ENCODE data around the gene SLC26A9.

Gene SLC26A9

GRCh38 chr1:205951746-205952145, 8.5 kb upstream of the SLC26A9 start:
- TF ChIP-seq CTCF (IDR thresholded peaks at IDR 0.05; ENCODE audit: low read depth, low read length, poor library complexity, severe bottlenecking), result no peak
- no peak for TF ChIP-seq EZH2phosphoT487 (IDR thresholded peaks at IDR 0.05; ENCODE audit: borderline replicate concordance, low read length)
- Histone ChIP-seq H3K27ac (ENCODE audit: low read depth, low read length) (no peak overlapping the region), H3K4me3 (ENCODE audit: low read length) (no peak overlapping the region), H4K20me1 (ENCODE audit: control insufficient read depth, insufficient read depth, low read depth, low read length) (no peaks in the 10 kb centered on the region), H3F3A (ENCODE audit: control insufficient read depth, insufficient read depth) (no peaks in the 10 kb centered on the region), H3K79me2 (ENCODE audit: control insufficient read depth, low read length) (no peaks in the 10 kb centered on the region), H3K9me3 (ENCODE audit: control insufficient read depth, insufficient read depth, low read length) (no peaks in the 10 kb centered on the region), H3K4me2 (ENCODE audit: low read length) (no peak overlapping the region), H3K9me2 (replicated peaks; ENCODE audit: control insufficient read depth, low read length) (no peaks in the 10 kb centered on the region), H3K4me1 (ENCODE audit: control insufficient read depth, low read length) (no peaks in the 10 kb centered on the region), H3K36me3 (ENCODE audit: control insufficient read depth, low read length) (no peaks in the 10 kb centered on the region), H3K27me3 (ENCODE audit: control insufficient read depth, low read length) (peaks cover 16% of the 10 kb centered on the region)

GRCh38 chr1:205950826-205951549, 7.7 kb upstream of the SLC26A9 start:
- Histone ChIP-seq H3K4me3 (ENCODE audit: low read length) (no peak overlapping the region), H3K27ac (ENCODE audit: low read depth, low read length) (no peak overlapping the region), H3K36me3 (ENCODE audit: control insufficient read depth, low read length) (no peaks in the 10 kb centered on the region), H3K9me2 (replicated peaks; ENCODE audit: control insufficient read depth, low read length) (no peaks in the 10 kb centered on the region), H3K79me2 (ENCODE audit: control insufficient read depth, low read length) (no peaks in the 10 kb centered on the region), H3K9me3 (ENCODE audit: control insufficient read depth, insufficient read depth, low read length) (no peaks in the 10 kb centered on the region), H3F3A (ENCODE audit: control insufficient read depth, insufficient read depth) (no peaks in the 10 kb centered on the region), H4K20me1 (ENCODE audit: control insufficient read depth, insufficient read depth, low read depth, low read length) (no peaks in the 10 kb centered on the region), H3K4me2 (ENCODE audit: low read length) (no peak overlapping the region), H3K27me3 (ENCODE audit: control insufficient read depth, low read length) (peaks cover 15% of the 10 kb centered on the region), H3K4me1 (ENCODE audit: control insufficient read depth, low read length) (no peaks in the 10 kb centered on the region)
- TF ChIP-seq EZH2phosphoT487 (IDR thresholded peaks at IDR 0.05; ENCODE audit: borderline replicate concordance, low read length) (no peak), CTCF (IDR thresholded peaks at IDR 0.05; ENCODE audit: low read depth, low read length, poor library complexity, severe bottlenecking) (no peak)

- no peak overlapping the region for H3K4me3 ChIP-seq (ENCODE audit: low read length)
- no peak overlapping the region for H3K27ac ChIP-seq (ENCODE audit: low read depth, low read length)
- TF ChIP-seq CTCF (IDR thresholded peaks at IDR 0.05; ENCODE audit: low read depth, low read length, poor library complexity, severe bottlenecking) (no peak), EZH2phosphoT487 (IDR thresholded peaks at IDR 0.05; ENCODE audit: borderline replicate concordance, low read length) (no peak)
- no peaks in the 10 kb centered on the region for H3K79me2 ChIP-seq (ENCODE audit: control insufficient read depth, low read length)
- no peaks in the 10 kb centered on the region for H3K9me3 ChIP-seq (ENCODE audit: control insufficient read depth, insufficient read depth, low read length)
- H3K4me2 ChIP-seq (ENCODE audit: low read length), result no peak overlapping the region
- no peaks in the 10 kb centered on the region for H3F3A ChIP-seq (ENCODE audit: control insufficient read depth, insufficient read depth)
- peaks cover 20% of the 10 kb centered on the region for H3K27me3 ChIP-seq (ENCODE audit: control insufficient read depth, low read length)
- H3K4me1 ChIP-seq (ENCODE audit: control insufficient read depth, low read length), result no peaks in the 10 kb centered on the region
- no peaks in the 10 kb centered on the region for H3K36me3 ChIP-seq (ENCODE audit: control insufficient read depth, low read length)
- no peaks in the 10 kb centered on the region for H3K9me2 ChIP-seq (replicated peaks; ENCODE audit: control insufficient read depth, low read length)
- H4K20me1 ChIP-seq (ENCODE audit: control insufficient read depth, insufficient read depth, low read depth, low read length), result no peaks in the 10 kb centered on the region
These were observed 7.0 kb upstream of the SLC26A9 start for GRCh38 chr1:205950280-205950679.
